Measurements from ENCODE around the gene NUDT22. TPM values are rescaled to one million over a fixed set of nuclear protein-coding genes. Genes with fewer than 3 reads are reported as not detected.

The NUDT22 gene
- polyA plus RNA-seq, 2 of the 4 experiments (the other 2 are of a cell fraction), result 21.5 to 33.2 TPM

- CTCF ChIA-PET, result interaction anchor here (19.9 kb wide), 1 partner anchor 26 kb away, joined by 254 read pairs; the partner anchor contains the start of gene FERMT3
- ATAC-seq, result no peak
These were observed 3.1 kb downstream of the NUDT22 start for GRCh38 chr11:64229090-64229743.

GRCh38 chr11:64229744-64230170 lies 3.7 kb downstream of the NUDT22 start:
- ATAC-seq (no peak), FAIRE-seq (no peak), DNase-seq (ENCODE audit: low read depth in 1 of 2, low spot score in 1 of 2) (no peak)
- peak overlapping the region; percentile 94 to 95; a peak in 5 of 6 replicates for H3K27ac ChIP-seq
- peak overlapping the region; percentile 98 for H3K4me2 ChIP-seq
- WGBS (ENCODE audit: missing lambda C conversion rate), result 77% methylated on average over 13 of the region's 13 CpGs
- peaks cover 45% of the 10 kb centered on the region for H3K4me1 ChIP-seq
- peak overlapping the region; percentile 94 for H3K4me3 ChIP-seq
- ChIA-PET CTCF (interaction anchor here (19.9 kb wide), 1 partner anchor 27 kb away, joined by 254 read pairs; the partner anchor contains the start of gene FERMT3), POLR2A (interaction anchor here (1.0 kb wide), 1 partner anchor 11 kb away, joined by 5 read pairs; the partner anchor contains the start of gene FKBP2)
- H3K9me3 ChIP-seq, result no peaks in the 10 kb centered on the region
- TF ChIP-seq MAZ (IDR thresholded peaks at IDR 0.05; ENCODE audit: borderline replicate concordance, low read depth, low read length) (no peak), KDM1A (IDR thresholded peaks at IDR 0.05; ENCODE audit: low read depth) (no peak), HES2 (IDR thresholded peaks at IDR 0.05) (no peak), RAD21 (conservative IDR thresholded peaks at IDR 0.05 in 1 of 2, IDR thresholded peaks at IDR 0.05 in 1 of 2) (no peak), REST (IDR thresholded peaks at IDR 0.05) (no peak), POLR2AphosphoS2 (conservative IDR thresholded peaks at IDR 0.05; ENCODE audit: low read length) (no peak), ATOH8 (CRISPR knock-in tag; IDR thresholded peaks at IDR 0.05; ENCODE audit: low read depth) (no peak), E2F6 (IDR thresholded peaks at IDR 0.05; ENCODE audit: borderline replicate concordance, low read depth) (no peak), HMGXB4 (CRISPR knock-in tag; IDR thresholded peaks at IDR 0.05; ENCODE audit: borderline replicate concordance) (no peak), EP300 (IDR thresholded peaks at IDR 0.05) (no peak), RFX5 (IDR thresholded peaks at IDR 0.05) (no peak), MYC (IDR thresholded peaks at IDR 0.05; ENCODE audit: borderline replicate concordance, low read length) (no peak), SMC3 (IDR thresholded peaks at IDR 0.05) (no peak), RCOR1 (IDR thresholded peaks at IDR 0.05; ENCODE audit: low read depth, low read length) (no peak)

More at GRCh38 chr11:64229090-64229743, 3.1 kb downstream of the NUDT22 start:
- TF ChIP-seq CHD4 (IDR thresholded peaks at IDR 0.05; ENCODE audit: borderline replicate concordance) (no peak), ZSCAN20 (CRISPR knock-in tag; IDR thresholded peaks at IDR 0.05) (no peak), FOXS1 (CRISPR knock-in tag; IDR thresholded peaks at IDR 0.05) (no peak), ZC3H11A (IDR thresholded peaks at IDR 0.05) (no peak), REST (IDR thresholded peaks at IDR 0.05) (no peak), MAX (IDR thresholded peaks at IDR 0.05) (no peak), TP53 (CRISPR knock-in tag; IDR thresholded peaks at IDR 0.05) (no peak), CBX8 (IDR thresholded peaks at IDR 0.05) (no peak), SREBF2 (IDR thresholded peaks at IDR 0.05) (no peak)
- Histone ChIP-seq H3K9me3 (no peaks in the 10 kb centered on the region), H3K27ac (peak overlapping the region in 1 of 2 experiments; percentile 94; a peak in 1 of 6 replicates), H3K4me3 (no peak overlapping the region), H3K4me1 (peaks cover 48% of the 10 kb centered on the region), H3K4me2 (no peak overlapping the region; the same call in 2 of the 3 replicates)
- FAIRE-seq (no peak), DNase-seq (ENCODE audit: low read depth in 1 of 2, low spot score in 1 of 2) (no peak)
- POLR2A ChIA-PET, result interaction anchor here (1.0 kb wide), 1 partner anchor 12 kb away, joined by 5 read pairs; the partner anchor contains the start of gene FKBP2
- WGBS (ENCODE audit: missing lambda C conversion rate), result 78% methylated on average over 5 of the region's 12 CpGs
